NCI-H146 treated with DMSO at 0.1 percent for 48 hours (cell line): Measurements from ENCODE around the gene FARP1.

Source experiments
- DNase-seq: peaks from one replicate; lab custom pipeline; 2025; ENCODE audit not compliant: unreplicated experiment; lab: John Stamatoyannopoulos, UW

Gene FARP1

GRCh38 chr13:98385606-98386005 lies 242.7 kb downstream of the FARP1 start:
- no peak for DNase-seq

DNA sequence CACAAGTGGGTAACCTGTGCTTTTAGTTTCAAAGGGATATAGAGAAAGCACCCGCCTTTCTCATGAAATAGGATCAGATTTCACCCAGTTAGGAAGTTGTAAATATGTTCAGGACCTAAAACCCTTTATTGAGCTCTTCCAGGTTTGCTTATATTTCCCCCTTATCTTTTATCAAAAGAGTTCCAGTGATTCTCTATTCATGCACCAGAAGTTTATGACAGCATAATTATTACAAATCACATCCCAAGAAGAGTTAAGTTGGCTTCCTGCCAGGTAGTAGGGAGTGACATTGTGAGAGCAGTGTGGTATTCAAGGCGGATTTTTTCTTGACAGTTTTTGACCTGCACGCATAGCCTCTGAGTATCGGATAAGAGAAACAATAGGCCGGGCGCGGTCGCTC lies 243.7 kb downstream of the FARP1 start:
- peak; percentile 99 for DNase-seq

DNA sequence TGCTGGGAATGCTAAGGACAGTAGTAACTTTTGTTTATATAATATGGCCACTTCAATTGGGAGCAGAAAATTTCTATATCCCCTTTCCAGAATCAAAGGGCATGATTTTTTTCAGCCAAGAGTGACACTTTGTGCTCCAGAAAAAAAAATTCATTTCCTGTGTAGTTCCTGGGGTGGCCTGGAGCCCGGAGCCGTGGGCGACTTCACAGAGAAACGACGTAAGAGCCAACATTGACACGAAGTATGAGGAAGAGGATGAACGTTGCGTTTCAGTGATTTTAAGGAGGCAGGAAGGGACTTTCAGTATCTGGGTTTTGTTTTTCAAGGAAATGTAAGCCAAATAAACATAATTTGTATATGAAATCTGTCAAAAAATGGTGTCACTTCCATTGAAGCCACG lies 246.4 kb downstream of the FARP1 start:
- no peak for DNase-seq

DNA sequence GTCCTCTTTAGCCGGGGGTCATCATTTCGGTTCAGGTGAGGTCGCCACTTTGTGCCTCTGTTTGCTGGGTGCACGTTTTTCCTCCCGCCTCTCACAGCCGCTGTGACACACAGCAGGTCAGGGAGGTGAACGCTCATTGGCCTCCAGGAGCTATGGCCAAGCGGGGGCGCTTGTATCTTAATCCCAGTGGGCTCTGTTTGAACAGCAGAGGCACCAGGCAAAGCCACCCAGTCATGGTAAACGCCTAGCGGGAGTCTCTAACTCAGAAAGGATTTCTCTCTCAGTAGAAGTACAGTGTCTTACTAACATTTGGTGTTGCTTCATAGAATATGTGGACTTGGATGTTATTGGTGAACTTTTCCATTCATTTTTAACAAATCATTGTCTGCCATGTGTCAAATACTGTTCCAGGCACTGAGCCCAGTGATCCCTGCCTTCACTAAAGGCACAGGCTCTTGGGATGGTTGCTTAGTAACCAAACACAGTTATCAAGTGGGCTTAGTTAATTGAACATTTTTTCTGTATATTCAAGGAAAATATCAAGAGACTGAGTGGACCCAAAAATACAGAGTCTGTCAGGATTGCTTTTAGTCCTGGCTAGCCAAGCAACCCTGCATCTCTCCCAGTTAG lies 247.3 kb downstream of the FARP1 start:
- no peak for DNase-seq

GRCh38 chr13:98393873-98394272 lies 251.0 kb downstream of the FARP1 start:
- no peak for DNase-seq

DNA sequence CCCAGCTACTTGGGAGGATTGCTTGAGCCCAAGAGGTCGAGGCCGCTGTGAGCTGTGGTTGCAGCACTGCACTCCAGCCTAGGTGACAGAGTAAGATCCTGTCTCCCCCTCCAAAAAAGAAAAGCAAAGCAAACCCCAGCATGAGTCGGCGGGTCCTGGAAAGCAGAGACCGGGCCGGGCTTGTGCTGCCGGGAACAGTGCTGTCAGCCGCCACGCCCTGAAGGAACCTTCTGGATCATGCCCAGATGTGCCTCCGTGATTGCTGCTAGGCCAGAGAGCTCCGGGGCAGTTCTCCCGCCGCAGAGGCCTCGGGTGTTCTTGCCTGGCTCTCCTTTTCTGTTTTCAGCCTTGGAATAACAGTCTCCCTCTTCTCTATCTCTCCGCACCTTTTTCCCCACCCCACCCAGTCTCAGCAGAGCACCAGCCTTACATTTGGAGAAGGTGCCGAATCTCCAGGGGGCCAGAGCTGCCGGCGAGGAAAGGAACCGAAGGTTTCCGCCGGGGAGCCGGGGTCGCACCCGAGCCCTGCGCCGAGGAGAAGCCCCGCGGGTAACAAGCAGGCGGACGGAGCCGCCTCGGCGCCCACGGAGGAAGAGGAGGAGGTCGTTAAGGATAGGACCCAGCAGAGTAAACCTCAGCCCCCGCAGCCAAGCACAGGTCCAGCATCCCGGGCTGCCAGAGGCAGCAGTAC lies 252.1 kb downstream of the FARP1 start:
- no peak for DNase-seq

DNA sequence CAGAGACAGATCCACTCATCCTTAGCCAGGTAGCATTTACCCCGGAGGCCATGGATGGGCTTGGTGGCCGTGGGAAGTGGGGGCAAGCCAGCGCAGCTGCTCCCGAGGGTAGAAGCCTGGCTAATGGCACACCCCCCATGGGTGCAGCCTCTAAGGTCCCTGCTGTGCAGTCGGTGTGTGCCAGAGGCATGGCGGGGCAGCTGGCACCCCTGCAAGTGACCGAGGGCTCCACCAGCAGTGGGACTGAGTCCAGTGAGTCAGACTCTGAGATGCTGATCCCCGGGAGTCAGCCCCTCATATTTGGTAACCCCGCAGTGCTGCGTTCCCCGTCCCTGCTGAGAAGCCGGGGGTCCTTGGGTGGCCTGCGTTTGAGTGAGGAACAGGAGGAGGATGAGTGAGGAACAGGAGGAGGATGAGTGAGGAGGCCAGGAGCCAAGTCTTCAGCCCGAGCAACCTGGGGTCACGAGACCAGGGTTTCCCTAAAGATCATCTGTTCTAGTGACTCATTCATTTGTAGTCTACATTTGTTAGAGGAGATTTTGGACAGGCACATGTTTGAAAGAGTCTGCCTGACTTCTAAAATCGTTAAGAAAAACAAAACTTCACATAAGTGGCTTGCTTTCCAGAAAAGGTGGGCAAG lies 253.3 kb downstream of the FARP1 start:
- DNase-seq: no peak

GRCh38 chr13:98397221-98397620 lies 254.3 kb downstream of the FARP1 start:
- DNase-seq: no peak

- DNase-seq: no peak
These were observed 255.0 kb downstream of the FARP1 start for GRCh38 chr13:98397861-98398260.

GRCh38 chr13:98398581-98398980 lies 255.7 kb downstream of the FARP1 start:
- no peak for DNase-seq

DNA sequence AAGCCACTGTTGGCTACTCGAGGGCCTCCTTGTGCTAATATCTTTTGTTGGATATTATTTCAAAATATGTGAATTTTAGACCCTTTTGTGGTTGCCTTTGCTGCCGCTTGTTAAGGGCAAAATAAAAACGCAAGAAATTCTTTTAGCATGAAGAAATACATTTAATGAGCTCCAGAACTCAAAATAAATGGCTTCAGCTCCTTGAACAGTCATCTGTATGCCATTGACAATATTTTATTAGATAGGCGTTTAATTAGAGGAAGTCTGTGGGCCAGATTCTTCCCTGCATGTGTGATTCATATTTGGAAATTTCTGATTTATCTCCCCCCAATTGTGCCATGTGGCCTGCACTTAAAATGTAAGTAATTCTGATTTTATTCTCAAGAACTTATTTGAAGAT lies 256.9 kb downstream of the FARP1 start:
- no peak for DNase-seq

DNA sequence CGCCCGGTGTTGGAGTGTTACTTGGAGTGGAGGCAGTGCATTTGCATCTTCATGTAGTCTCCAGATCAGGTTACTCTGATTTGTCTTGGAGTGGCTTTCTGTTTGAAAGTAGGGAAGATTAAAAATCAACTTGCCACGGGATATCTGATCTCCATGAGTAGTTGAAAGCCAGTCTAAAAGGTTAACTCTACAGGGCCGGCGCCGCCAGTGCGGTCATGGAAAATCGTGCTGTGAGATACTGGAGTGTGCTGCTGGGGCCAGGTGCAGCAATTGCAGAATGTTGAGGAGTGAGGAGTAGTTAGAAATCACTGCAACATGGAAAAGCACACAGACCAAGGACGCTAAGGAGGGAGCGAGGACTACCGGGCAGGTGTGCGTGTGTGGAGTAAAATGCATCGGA lies 259.0 kb downstream of the FARP1 start:
- no peak for DNase-seq

GRCh38 chr13:98403076-98403475 lies 260.2 kb downstream of the FARP1 start:
- no peak for DNase-seq

- DNase-seq: peak; percentile 56
These were observed 262.2 kb downstream of the FARP1 start for GRCh38 chr13:98405107-98405571.

DNA sequence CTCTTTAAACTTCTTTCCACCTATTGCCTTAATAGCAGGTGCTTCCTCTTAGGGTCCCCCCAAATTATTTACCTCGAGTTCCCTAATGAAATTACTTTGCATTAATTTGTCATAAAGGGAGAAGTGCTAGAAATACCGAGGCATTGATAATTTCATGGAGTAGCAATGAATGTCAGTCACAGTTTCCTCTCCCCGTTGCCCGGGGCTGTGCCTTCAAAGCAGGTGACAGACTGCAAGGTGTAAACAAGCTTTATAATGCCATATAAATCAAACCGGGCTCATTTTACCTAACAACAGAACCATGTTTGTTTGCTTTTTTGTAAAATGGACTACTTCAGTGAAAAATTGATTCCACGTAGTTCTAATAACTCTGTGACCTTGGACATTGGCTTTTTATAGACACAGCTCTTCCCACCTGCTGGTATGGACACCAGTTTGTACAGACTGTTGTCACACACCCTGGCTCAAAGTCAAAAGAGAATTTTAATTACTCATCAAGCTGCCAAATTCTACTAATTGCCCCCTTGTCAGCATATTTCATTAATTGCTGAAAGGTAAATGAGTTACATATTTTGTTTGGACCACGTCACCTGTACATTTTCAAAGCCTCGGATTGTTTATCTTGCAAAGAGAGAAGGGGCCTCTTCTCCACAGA lies 262.9 kb downstream of the FARP1 start:
- peak; percentile 96 for DNase-seq

- DNase-seq: no peak
These were observed 263.5 kb downstream of the FARP1 start for GRCh38 chr13:98406427-98406826.

DNA sequence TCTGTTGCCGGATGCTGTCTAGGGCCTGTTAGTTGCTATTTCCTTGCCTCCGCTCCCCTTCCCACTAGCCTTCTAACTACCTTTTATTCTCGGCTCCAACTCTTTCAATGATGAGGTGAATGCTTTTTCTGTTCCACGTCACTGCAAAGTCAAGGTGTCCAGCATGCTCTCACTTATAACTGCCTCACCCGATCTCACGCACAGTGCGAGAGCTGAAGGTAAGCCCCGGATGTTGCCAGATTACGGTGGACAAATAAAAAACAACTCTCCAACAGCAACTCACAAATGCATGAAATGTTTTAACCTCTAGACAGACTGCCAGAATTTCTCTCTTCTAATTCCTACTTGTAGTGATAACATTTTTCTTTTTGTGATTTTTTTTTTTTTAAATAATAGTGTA lies 264.1 kb downstream of the FARP1 start:
- DNase-seq: no peak

DNA sequence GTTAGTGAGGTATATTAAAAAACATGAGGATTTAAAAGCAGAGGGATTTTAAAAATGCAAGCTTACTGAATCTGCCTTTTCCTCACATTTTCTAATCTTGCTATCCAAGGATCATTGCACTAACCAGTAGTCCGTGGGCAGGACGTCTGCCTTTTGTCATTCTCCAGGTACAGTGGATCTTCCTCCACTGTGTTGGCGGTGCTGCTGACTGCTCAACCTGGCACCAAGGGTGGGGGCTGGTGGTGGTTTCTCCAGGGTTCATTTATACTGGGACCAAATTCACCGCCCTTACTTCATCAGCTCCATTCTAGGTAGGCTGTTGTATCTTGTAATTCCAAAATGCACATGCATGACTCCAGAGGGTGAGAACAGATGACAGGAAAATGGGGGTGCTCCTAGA lies 264.7 kb downstream of the FARP1 start:
- no peak for DNase-seq

GRCh38 chr13:98409281-98409680 lies 266.4 kb downstream of the FARP1 start:
- DNase-seq: no peak

GRCh38 chr13:98410612-98411011 lies 267.7 kb downstream of the FARP1 start:
- DNase-seq: no peak

- DNase-seq: no peak
These were observed 268.1 kb downstream of the FARP1 start for GRCh38 chr13:98411013-98411412.
